ENCODE results near the gene MLN. TPM values are rescaled to one million over a fixed set of nuclear protein-coding genes. Genes with fewer than 3 reads are reported as not detected.
A peak's percentile ranks its signal among the peaks of the same experiment; 100 is the strongest.

MLN gene
- total RNA-seq, 2 experiments from 2014 or later, result not detected

DNA sequence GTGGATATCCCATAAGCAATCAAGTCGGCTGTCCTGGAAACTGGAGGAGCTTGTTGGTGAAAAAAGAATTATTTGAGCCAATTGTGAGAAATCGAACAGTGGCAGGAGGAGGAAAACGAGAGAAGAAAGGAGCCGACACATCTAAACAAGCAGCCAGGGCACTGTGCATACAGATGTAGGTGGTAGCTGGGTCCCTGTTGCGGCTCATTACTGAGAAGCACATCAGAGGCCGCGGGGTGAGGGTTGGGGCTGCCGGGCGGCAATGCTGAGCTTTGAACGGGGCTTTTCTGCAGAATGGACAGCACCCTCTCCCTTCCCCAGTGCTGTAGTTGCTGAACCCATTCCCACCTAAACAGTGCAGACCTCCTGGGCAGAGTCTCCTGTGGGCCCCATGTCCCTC is 10.8 kb downstream of the MLN start:
- H3K36me3 Mint-ChIP-seq (ENCODE audit: low read depth), result peaks cover 1% of the 10 kb centered on the region
- POLR2A ChIA-PET, result no interaction called here
- intact Hi-C loops (cut with DNase I, micrococcal nuclease), result no loop called here
- H3K4me1 Mint-ChIP-seq, result peaks cover 8% of the 10 kb centered on the region
- H3K27ac Mint-ChIP-seq, result no peak overlapping the region
- DNase-seq (no peak), ATAC-seq (no peak)
- CTCF ChIA-PET, result interaction anchor here (0.7 kb wide), 3 partner anchors 200 to 1718 kb away, joined by 3 read pairs; no protein-coding TSS in a partner anchor
- peaks cover 2% of the 10 kb centered on the region for H3K27me3 Mint-ChIP-seq
- H3K4me3 Mint-ChIP-seq, result no peak overlapping the region
- H3K9me3 Mint-ChIP-seq (ENCODE audit: low read depth), result no peaks in the 10 kb centered on the region

GRCh38 chr6:33791620-33792019 is 12.2 kb downstream of the MLN start:
- Mint-ChIP-seq H3K4me3 (no peak overlapping the region), H3K36me3 (ENCODE audit: low read depth) (peaks cover 11% of the 10 kb centered on the region), H3K27ac (no peak overlapping the region), H3K9me3 (ENCODE audit: low read depth) (no peaks in the 10 kb centered on the region), H3K4me1 (peaks cover 21% of the 10 kb centered on the region), H3K27me3 (no peaks in the 10 kb centered on the region)
- intact Hi-C loops (cut with DNase I, micrococcal nuclease), result no loop called here
- no peak for DNase-seq
- CTCF ChIA-PET, result interaction anchor here (0.8 kb wide), 1 partner anchor 21 kb away, joined by 4 read pairs; no protein-coding TSS in a partner anchor
- no peak for ATAC-seq
- POLR2A ChIA-PET, result interaction anchor here (0.6 kb wide), 1 partner anchor 129 kb away, joined by 3 read pairs; no protein-coding TSS in a partner anchor

GRCh38 chr6:33790910-33791309 is 12.9 kb downstream of the MLN start:
- ChIA-PET CTCF (interaction anchor here (0.6 to 0.8 kb wide), 2 partner anchors 21 to 801 kb away, joined by 3 to 4 read pairs; no protein-coding TSS in a partner anchor), POLR2A (no interaction called here)
- Mint-ChIP-seq H3K27me3 (no peaks in the 10 kb centered on the region), H3K9me3 (ENCODE audit: low read depth) (no peaks in the 10 kb centered on the region), H3K4me1 (peaks cover 28% of the 10 kb centered on the region), H3K4me3 (no peak overlapping the region), H3K27ac (no peak overlapping the region), H3K36me3 (ENCODE audit: low read depth) (peaks cover 14% of the 10 kb centered on the region)
- ATAC-seq (no peak), DNase-seq (no peak)
- intact Hi-C loops (cut with DNase I, micrococcal nuclease), result no loop called here

DNA sequence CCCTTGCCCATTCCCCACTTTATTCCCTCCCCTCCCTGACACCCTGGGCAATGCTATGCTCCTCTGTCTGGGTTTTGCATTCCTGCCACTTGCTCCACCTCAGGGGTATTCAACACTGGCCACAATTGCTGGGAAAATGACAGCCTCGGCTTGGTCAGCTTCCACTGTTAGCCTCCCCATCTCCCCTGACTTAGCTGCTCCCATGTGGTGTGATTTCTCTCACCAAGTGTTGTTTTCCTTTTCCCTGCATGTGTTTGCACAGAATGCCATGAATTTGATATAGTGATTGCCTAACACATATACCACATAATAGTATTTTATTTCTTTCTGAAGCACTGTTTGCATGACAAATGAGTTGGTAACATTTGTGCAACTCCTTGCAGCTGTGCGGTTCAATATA is 13.4 kb downstream of the MLN start:
- intact Hi-C loops (cut with DNase I, micrococcal nuclease), result no loop called here
- H3K27me3 Mint-ChIP-seq, result no peaks in the 10 kb centered on the region
- POLR2A ChIA-PET, result interaction anchor here (0.5 kb wide), 1 partner anchor 80 kb away, joined by 5 read pairs; no protein-coding TSS in a partner anchor
- DNase-seq (no peak), ATAC-seq (no peak)
- peaks cover 15% of the 10 kb centered on the region for H3K36me3 Mint-ChIP-seq (ENCODE audit: low read depth)
- no peak overlapping the region for H3K4me3 Mint-ChIP-seq
- H3K9me3 Mint-ChIP-seq (ENCODE audit: low read depth), result no peaks in the 10 kb centered on the region
- peaks cover 34% of the 10 kb centered on the region for H3K4me1 Mint-ChIP-seq
- CTCF ChIA-PET, result no interaction called here
- no peak overlapping the region for H3K27ac Mint-ChIP-seq

GRCh38 chr6:33789550-33789895 is 14.3 kb downstream of the MLN start:
- no peak for DNase-seq
- peak overlapping the region; percentile 72 for H3K4me3 Mint-ChIP-seq
- ChIA-PET CTCF (interaction anchor here (0.7 kb wide), 1 partner anchor 400 kb away, joined by 3 read pairs; no protein-coding TSS in a partner anchor), POLR2A (no interaction called here)
- H3K36me3 Mint-ChIP-seq (ENCODE audit: low read depth), result peaks cover 23% of the 10 kb centered on the region
- peaks cover 42% of the 10 kb centered on the region for H3K4me1 Mint-ChIP-seq
- H3K9me3 Mint-ChIP-seq (ENCODE audit: low read depth), result no peaks in the 10 kb centered on the region
- H3K27ac Mint-ChIP-seq, result peak overlapping the region; percentile 72
- intact Hi-C loops (cut with DNase I, micrococcal nuclease), result loop anchor here in 1 of 2 experiments (1.0 to 5.0 kb wide), 12 partner anchors 51 to 637 kb away; partner anchors contain the start of genes BAK1, HMGA1, HSD17B8 and ITPR3
- H3K27me3 Mint-ChIP-seq, result no peaks in the 10 kb centered on the region
- no peak for ATAC-seq

DNA sequence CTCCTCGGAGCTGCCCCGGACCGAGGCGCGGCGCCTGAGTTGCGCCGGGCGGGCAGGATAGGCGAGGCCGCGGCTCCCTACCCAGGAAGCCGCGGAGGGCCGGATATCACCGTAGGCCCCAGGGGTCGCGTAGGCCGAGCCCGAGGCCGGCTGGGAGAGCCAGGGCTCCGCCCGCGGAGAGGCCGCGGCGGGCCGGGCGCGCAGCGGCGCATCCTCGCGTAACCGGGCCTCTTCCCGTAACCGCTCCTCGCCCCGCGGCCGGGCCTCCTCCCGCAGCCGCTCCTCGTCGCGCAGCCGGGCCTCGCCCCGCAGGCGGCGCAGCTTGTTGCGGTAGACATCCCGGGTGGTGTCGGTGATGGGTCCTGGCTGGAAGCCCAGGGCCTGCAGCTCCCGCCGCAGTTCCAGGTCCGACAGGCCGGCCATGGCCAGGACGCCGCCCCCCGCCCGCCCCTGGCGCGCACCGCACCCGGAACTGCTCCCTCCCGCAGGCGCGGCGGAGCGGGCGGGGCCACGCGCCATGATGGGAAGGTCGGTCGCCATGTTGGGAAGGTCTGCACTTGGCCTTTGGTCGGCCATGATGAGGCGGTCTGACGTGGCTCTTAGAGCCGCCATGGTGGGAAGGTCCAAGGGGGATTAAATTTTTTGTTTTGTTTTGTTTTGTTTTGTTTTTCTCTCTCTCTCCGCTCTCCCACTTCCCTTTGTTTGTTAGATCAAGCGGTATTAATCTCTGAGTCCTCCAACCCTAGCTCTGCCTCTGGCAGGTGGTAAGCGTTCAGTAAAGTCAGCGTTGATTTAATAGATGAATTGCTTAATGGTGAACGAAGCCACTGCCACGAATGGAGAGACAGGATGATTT is 14.9 kb downstream of the MLN start, which contains the start of gene LEMD2:
Gene LEMD2, minus strand, starts transcription at position 437 of the 856 bp plus-strand sequence. Its CDS starts 14 bp downstream, at position 423.
- ChIA-PET CTCF (interaction anchor here (0.7 to 3.8 kb wide), 2 partner anchors 18 to 401 kb away, joined by 3 to 22 read pairs; no protein-coding TSS in a partner anchor), POLR2A (interaction anchor here (0.5 to 1.7 kb wide), 2 partner anchors 228 to 367 kb away, joined by 4 to 5 read pairs; no protein-coding TSS in a partner anchor)
- peaks cover 28% of the 10 kb centered on the region for H3K36me3 Mint-ChIP-seq (ENCODE audit: low read depth)
- peaks cover 47% of the 10 kb centered on the region for H3K4me1 Mint-ChIP-seq
- H3K4me3 Mint-ChIP-seq, result peak within 1 kb of the TSS; percentile 96
- no peaks in the 10 kb centered on the region for H3K9me3 Mint-ChIP-seq (ENCODE audit: low read depth)
- ATAC-seq (peak; percentile 87), DNase-seq (peak; percentile 93)
- H3K27me3 Mint-ChIP-seq, result no peaks in the 10 kb centered on the region
- peak within 1 kb of the TSS; percentile 99 for H3K27ac Mint-ChIP-seq
- intact Hi-C loops (cut with DNase I, micrococcal nuclease), result loop anchor here (1.0 to 5.0 kb wide), 13 partner anchors 52 to 968 kb away; partner anchors contain the start of genes UQCC2 (in 2 of the 2), BAK1 (in 1 of the 2), HMGA1 (in 1 of the 2) and HSD17B8 (in 1 of the 2)

DNA sequence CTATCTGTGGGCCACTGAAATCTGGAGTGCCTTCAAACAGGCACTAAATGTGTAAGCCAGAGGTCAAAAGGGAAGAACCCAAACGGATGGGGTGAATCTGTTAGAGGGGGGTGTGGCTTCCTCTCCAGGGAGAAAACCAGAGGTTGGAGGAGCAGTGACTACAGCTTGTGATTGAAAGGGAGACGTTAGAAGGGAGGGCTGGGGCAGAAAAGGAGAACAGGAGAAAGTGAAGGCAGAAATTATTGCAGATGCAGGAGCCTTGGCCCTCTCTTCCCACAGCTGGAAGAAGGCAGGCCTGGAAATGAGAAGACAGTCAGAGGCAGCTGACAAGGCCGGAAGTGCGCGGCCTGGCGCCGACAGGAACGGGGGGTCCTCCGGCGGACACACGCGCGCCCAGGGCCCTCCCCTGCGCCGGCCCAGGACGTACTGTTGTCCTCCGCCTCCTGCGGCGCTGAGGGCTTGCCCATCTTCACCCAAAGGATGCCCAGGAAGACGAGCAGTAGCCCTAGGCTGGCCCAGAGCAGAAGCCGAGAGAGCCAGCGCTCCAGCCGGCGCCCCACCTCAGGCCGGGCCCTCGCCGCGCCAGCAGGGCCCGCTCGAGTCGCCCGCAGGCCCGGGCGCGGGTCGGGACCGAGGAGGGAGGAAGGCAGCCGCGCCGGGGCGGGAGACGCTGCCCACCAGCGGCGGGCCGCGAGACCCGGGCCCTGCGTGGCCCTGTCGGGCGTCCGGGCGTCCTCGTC is 15.7 kb downstream of the MLN start:
- Mint-ChIP-seq H3K27ac (peak overlapping the region; percentile 99), H3K4me3 (peak overlapping the region; percentile 96), H3K27me3 (no peaks in the 10 kb centered on the region), H3K9me3 (ENCODE audit: low read depth) (no peaks in the 10 kb centered on the region), H3K4me1 (peaks cover 47% of the 10 kb centered on the region), H3K36me3 (ENCODE audit: low read depth) (peaks cover 31% of the 10 kb centered on the region)
- intact Hi-C loops (cut with DNase I, micrococcal nuclease), result loop anchor here (1.0 to 5.0 kb wide), 9 partner anchors 53 to 969 kb away; partner anchors contain the start of genes BAK1 (in 1 of the 2), HMGA1 (in 1 of the 2), HSD17B8 (in 1 of the 2) and ITPR3 (in 1 of the 2)
- ATAC-seq, result peak; percentile 70
- ChIA-PET POLR2A (interaction anchor here (0.5 to 1.7 kb wide), 4 partner anchors 187 to 627 kb away, joined by 3 to 8 read pairs (median 4); no protein-coding TSS in a partner anchor), CTCF (interaction anchor here (0.6 to 3.8 kb wide), 3 partner anchors 9 to 31 kb away, joined by 3 to 22 read pairs (median 3); no protein-coding TSS in a partner anchor)
- peak; percentile 73 for DNase-seq

DNA sequence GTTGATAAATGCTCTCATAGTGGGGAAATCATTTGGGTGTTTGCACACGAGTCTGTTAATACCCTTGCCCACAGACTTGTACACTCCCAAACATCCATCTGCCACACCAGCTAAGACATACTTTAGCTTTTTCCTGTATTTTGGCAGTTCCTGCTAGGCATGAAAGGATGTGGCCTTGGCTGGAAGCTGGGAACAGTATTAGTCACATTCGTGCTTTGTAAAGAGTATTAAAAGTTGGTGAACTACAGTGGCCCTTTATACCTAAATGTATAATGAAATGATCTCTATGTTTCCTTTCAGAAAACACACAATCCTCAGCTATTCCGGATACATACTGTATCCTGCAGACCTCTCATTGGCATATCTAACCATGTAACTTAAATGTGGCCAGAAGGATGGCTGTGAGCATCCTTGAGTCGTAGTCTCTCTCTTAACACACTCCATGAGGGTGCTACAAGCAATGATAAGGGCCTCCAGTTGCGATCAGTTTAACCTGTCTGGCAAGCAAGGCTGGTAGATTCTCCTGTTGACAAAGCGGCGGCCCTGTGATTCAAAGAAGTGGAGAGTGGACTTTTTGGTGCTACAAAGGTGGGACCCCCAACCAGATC is 16.4 kb downstream of the MLN start:
- Mint-ChIP-seq H3K27ac (peak overlapping the region; percentile 99), H3K9me3 (ENCODE audit: low read depth) (no peaks in the 10 kb centered on the region), H3K27me3 (no peaks in the 10 kb centered on the region), H3K4me1 (peaks cover 47% of the 10 kb centered on the region), H3K4me3 (peak overlapping the region; percentile 96), H3K36me3 (ENCODE audit: low read depth) (peaks cover 33% of the 10 kb centered on the region)
- intact Hi-C loops (cut with DNase I, micrococcal nuclease), result loop anchor here in 1 of 2 experiments (5.0 kb wide), 2 partner anchors 165 to 450 kb away; partner anchors contain the start of genes HMGA1 and ITPR3
- ChIA-PET POLR2A (interaction anchor here (0.6 to 1.7 kb wide), 3 partner anchors 186 to 626 kb away, joined by 3 to 8 read pairs (median 5); no protein-coding TSS in a partner anchor), CTCF (interaction anchor here (0.6 to 3.8 kb wide), 4 partner anchors 8 to 32 kb away, joined by 3 to 22 read pairs (median 3); no protein-coding TSS in a partner anchor)
- peak; percentile 8 for ATAC-seq
- DNase-seq, result no peak

GRCh38 chr6:33786736-33787135 is 17.1 kb downstream of the MLN start:
- Mint-ChIP-seq H3K4me1 (peaks cover 47% of the 10 kb centered on the region), H3K27me3 (no peaks in the 10 kb centered on the region), H3K27ac (peak overlapping the region; percentile 28), H3K36me3 (ENCODE audit: low read depth) (peaks cover 38% of the 10 kb centered on the region), H3K4me3 (peak overlapping the region; percentile 96), H3K9me3 (ENCODE audit: low read depth) (no peaks in the 10 kb centered on the region)
- ATAC-seq, result no peak
- ChIA-PET CTCF (interaction anchor here (0.6 to 3.8 kb wide), 4 partner anchors 11 to 377 kb away, joined by 3 to 22 read pairs (median 3); no protein-coding TSS in a partner anchor), POLR2A (no interaction called here)
- DNase-seq, result no peak
- intact Hi-C loops (cut with DNase I, micrococcal nuclease), result loop anchor here in 1 of 2 experiments (5.0 kb wide), 2 partner anchors 164 to 451 kb away; partner anchors contain the start of genes HMGA1 and ITPR3

DNA sequence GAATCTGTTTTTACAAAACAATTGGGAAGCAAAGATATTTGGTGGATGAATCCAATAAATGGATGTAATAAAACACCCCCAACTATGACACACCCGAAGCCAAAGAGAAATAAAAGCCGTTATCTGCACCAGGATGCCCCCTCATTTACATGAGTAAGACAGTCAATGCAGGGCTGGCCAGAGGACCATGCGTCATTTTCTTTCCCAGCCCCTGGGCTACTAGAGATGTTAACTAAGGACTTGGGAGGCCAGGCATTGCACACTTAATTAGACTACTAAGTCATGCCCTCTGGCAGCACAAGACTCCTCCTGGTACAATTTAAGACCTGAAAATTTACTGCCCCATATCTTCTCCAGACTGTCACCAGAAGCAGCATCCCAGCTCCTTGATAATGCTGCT is 18.0 kb downstream of the MLN start:
- peaks cover 47% of the 10 kb centered on the region for H3K4me1 Mint-ChIP-seq
- ChIA-PET POLR2A (interaction anchor here (1.4 kb wide), 1 partner anchor 9 kb away, joined by 3 read pairs; no protein-coding TSS in a partner anchor), CTCF (interaction anchor here (0.6 to 3.8 kb wide), 5 partner anchors 9 to 378 kb away, joined by 3 to 22 read pairs (median 3); no protein-coding TSS in a partner anchor)
- intact Hi-C loops (cut with DNase I, micrococcal nuclease), result loop anchor here in 1 of 2 experiments (5.0 kb wide), 2 partner anchors 163 to 452 kb away; partner anchors contain the start of genes HMGA1 and ITPR3
- H3K9me3 Mint-ChIP-seq (ENCODE audit: low read depth), result no peaks in the 10 kb centered on the region
- no peak overlapping the region for H3K4me3 Mint-ChIP-seq
- ATAC-seq (no peak), DNase-seq (no peak)
- peaks cover 43% of the 10 kb centered on the region for H3K36me3 Mint-ChIP-seq (ENCODE audit: low read depth)
- H3K27me3 Mint-ChIP-seq, result no peaks in the 10 kb centered on the region
- H3K27ac Mint-ChIP-seq, result peak overlapping the region; percentile 44

Data from activated CD4-positive, alpha-beta T cell treated with anti-CD3 and anti-CD28 coated beads for 36 hours (primary cell).